Measurements from ENCODE around the gene TBRG4. TPM values are rescaled to one million over a fixed set of nuclear protein-coding genes. Genes with fewer than 3 reads are reported as not detected.
A peak's percentile ranks its signal among the peaks of the same experiment; 100 is the strongest.
"Not testable (repeated sequence)": the region's sequence is repeated elsewhere in the genome, so short reads cannot be mapped to it uniquely, and the experiment has no call there.

Gene TBRG4
- polyA plus RNA-seq, 3 donors from 2014 or later, result 39.5 to 56.9 (median 52.2) TPM

GRCh38 chr7:45119550-45119949 is 8.1 kb upstream of the TBRG4 start:
- peaks cover 0 to 1% (median under 1%) of the 10 kb centered on the region in 3 donors for H3K27me3 Mint-ChIP-seq (ENCODE audit: low read depth in 3 of 3)

DNA sequence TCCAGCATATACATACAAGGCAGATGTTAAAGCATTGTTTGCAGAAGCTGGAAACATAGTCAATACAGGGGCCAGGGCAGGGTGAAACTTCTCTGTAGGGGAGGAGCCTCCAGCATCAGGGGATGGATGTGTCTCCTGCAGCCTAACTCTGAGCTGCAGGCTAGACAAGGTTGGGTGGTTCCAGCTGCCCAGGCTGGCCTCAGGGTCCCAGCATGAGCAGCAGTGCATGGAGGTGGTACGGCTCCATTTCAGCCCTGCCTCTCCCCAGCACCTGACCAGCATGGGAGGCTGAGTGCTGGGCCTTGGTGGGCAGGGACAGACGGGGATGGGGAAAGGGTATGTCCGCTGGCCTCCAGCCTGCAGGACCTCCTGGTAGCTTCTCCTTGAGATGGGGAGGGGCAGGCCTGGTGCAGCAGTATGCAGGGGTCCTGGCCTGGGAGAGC is 7.4 kb upstream of the TBRG4 start:
- Mint-ChIP-seq H3K4me1 (peaks cover 30 to 36% of the 10 kb centered on the region in 2 donors), H3K4me3 (no peak overlapping the region), H3K27ac (peak overlapping the region in 3 of 6 donors; percentile 7 to 59 (median 47)), H3K9me3 (no peaks in the 10 kb centered on the region), H3K27me3 (ENCODE audit: low read depth in 3 of 3) (peaks cover 1 to 4% (median 3%) of the 10 kb centered on the region in 3 donors), H3K36me3 (no peaks in the 10 kb centered on the region)
- no peak for DNase-seq

More at GRCh38 chr7:45119550-45119949, 8.1 kb upstream of the TBRG4 start:
- Mint-ChIP-seq H3K36me3 (no peaks in the 10 kb centered on the region), H3K27ac (peak overlapping the region in 2 of 6 donors; percentile 17 to 21), H3K9me3 (no peaks in the 10 kb centered on the region), H3K4me1 (peaks cover 32 to 40% of the 10 kb centered on the region in 2 donors), H3K4me3 (no peak overlapping the region)
- DNase-seq, result no peak

DNA sequence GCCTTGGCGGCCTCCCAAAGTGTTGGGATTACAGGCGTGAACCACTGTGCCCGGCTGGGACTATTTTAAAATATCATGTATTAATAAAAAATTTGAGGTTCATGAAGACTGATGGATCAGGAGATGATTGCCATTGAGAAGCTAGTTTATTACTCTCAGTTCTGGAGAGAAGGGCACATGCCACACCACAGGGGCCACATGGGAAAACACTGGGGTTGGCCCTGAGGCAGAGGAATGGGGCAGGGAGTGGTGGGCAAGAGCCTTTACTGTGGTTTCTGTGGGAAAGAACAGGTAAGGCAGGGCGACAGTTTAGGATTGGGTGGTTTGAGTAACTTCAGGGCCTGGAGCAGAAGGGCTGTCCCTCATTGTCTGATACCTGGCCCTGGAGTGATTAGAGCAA is 6.8 kb upstream of the TBRG4 start:
- no peak for DNase-seq
- H3K27me3 Mint-ChIP-seq (ENCODE audit: low read depth in 3 of 3), result peaks cover 1 to 4% (median 3%) of the 10 kb centered on the region in 3 donors
- H3K9me3 Mint-ChIP-seq, result no peaks in the 10 kb centered on the region
- H3K4me1 Mint-ChIP-seq, result peaks cover 24 to 30% of the 10 kb centered on the region in 2 donors
- H3K36me3 Mint-ChIP-seq, result no peaks in the 10 kb centered on the region
- no peak overlapping the region for H3K4me3 Mint-ChIP-seq
- H3K27ac Mint-ChIP-seq, result peak overlapping the region in 1 of 6 donors; percentile 59

DNA sequence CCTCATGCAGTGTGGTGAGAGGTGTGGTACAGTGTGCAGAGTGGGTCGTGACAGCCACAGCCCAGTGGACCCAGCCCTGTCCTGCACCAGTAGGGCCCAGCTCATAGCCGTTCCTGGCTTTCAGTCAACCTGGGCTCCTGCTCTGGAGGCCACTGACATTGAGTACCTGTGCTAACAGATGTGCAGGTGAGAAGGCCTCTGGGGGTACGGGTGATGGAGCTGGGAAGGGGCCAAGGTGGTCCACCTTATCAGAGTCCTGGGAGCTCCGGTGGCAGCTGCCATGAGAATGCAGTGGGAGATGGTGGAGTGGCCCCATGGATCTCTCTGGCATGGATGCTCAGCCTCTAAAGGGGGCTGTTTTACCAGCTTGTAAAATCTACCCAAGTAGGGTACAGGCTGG is 6.1 kb upstream of the TBRG4 start:
- Mint-ChIP-seq H3K27me3 (ENCODE audit: low read depth in 3 of 3) (peaks cover 1 to 7% (median 4%) of the 10 kb centered on the region in 3 donors), H3K27ac (peak overlapping the region in 2 of 6 donors; percentile 26 to 49), H3K4me3 (no peak overlapping the region), H3K4me1 (peaks cover 24 to 29% of the 10 kb centered on the region in 2 donors), H3K36me3 (no peaks in the 10 kb centered on the region), H3K9me3 (no peaks in the 10 kb centered on the region)
- DNase-seq, result no peak

DNA sequence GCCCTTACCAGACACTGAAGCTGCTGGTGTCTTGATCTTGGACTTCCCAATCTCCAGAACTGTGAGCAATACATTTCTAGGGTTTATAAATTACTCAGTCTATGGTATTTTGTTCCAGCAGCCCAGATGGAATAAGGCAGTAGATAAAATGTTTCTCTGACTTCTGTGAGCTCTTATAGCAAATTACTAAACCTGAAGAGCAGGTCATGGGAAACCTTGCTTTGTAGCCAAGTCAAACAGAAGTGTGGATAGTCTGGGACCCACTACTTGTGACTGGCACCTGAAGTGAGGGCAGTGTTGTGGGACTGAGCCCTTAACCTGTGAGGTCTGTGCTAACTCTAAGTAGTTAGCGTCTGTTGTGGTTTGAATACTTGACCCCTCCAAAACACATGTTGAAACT is 4.6 kb upstream of the TBRG4 start:
- Mint-ChIP-seq H3K27ac (no peak overlapping the region), H3K27me3 (ENCODE audit: low read depth in 3 of 3) (peaks cover 8 to 20% (median 12%) of the 10 kb centered on the region in 3 donors), H3K4me1 (peaks cover 24 to 27% of the 10 kb centered on the region in 2 donors), H3K9me3 (no peaks in the 10 kb centered on the region), H3K36me3 (no peaks in the 10 kb centered on the region), H3K4me3 (no peak overlapping the region)
- DNase-seq, result no peak

GRCh38 chr7:45114926-45115325 is 3.4 kb upstream of the TBRG4 start:
- no peak overlapping the region for H3K4me3 Mint-ChIP-seq
- H3K9me3 Mint-ChIP-seq, result no peaks in the 10 kb centered on the region
- H3K36me3 Mint-ChIP-seq, result no peaks in the 10 kb centered on the region
- DNase-seq, result no peak
- H3K4me1 Mint-ChIP-seq, result peaks cover 33% of the 10 kb centered on the region in 2 donors
- peaks cover 8 to 25% (median 19%) of the 10 kb centered on the region in 3 donors for H3K27me3 Mint-ChIP-seq (ENCODE audit: low read depth in 3 of 3)
- H3K27ac Mint-ChIP-seq, result peak overlapping the region in 1 of 6 donors; percentile 57

DNA sequence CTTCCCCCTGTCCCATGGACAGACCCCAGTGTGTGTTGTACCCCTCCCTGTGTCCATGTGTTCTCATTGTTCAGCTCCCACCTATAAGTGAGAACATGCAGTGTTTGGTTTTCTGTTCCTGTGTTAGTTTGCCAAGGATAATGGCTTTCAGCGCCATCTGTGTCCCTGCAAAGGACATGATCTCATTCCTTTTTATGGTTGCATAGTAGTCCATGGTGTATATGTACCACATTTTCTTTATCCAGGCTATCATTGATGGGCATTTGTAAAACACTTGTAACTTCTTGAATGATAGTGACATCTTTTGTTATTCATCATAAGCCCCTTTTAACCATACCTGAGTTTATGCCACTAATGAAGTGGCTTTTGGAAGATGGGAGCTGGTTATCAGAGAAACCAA is 2.8 kb upstream of the TBRG4 start:
- not testable (repeated sequence) for H3K36me3 Mint-ChIP-seq, H3K9me3 Mint-ChIP-seq, DNase-seq
- Mint-ChIP-seq H3K27ac (peak overlapping the region in 4 of 6 donors; percentile 4 to 88 (median 44)), H3K27me3 (ENCODE audit: low read depth in 3 of 3) (peaks cover 8 to 25% (median 19%) of the 10 kb centered on the region in 3 donors), H3K4me3 (peak overlapping the region in 1 of 5 donors; percentile 18), H3K4me1 (peaks cover 31 to 36% of the 10 kb centered on the region in 2 donors)

DNA sequence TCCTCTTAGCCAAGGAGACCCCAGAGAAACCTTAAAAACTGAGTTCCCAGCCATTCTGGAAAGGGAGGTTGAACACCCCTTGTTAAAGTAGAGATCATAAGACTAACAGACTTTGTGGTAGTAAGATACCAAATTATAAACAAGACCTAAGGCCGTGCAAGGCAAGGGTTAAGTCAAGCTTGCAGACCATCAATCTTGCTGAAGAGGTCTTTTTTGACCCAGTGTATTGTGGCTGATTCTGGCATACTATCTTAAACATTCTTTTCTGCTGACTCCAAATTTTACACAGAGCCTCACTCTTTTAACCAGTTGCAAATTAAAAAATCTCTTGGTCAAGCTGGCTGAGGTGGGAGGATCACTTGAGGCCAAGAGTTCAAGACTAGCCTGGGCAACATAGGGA is 1.2 kb upstream of the TBRG4 start:
- peaks cover 42 to 49% of the 10 kb centered on the region in 2 donors for H3K4me1 Mint-ChIP-seq
- H3K36me3 Mint-ChIP-seq, result peaks cover under 1 to 6% (median 4%) of the 10 kb centered on the region in 3 donors
- no peak for DNase-seq
- H3K27me3 Mint-ChIP-seq (ENCODE audit: low read depth in 3 of 3), result peaks cover 10 to 24% (median 19%) of the 10 kb centered on the region in 3 donors
- H3K4me3 Mint-ChIP-seq, result peak overlapping the region; percentile 92 to 97 (median 96)
- H3K27ac Mint-ChIP-seq, result peak overlapping the region; percentile 95 to 99 (median 99)
- H3K9me3 Mint-ChIP-seq, result no peaks in the 10 kb centered on the region

DNA sequence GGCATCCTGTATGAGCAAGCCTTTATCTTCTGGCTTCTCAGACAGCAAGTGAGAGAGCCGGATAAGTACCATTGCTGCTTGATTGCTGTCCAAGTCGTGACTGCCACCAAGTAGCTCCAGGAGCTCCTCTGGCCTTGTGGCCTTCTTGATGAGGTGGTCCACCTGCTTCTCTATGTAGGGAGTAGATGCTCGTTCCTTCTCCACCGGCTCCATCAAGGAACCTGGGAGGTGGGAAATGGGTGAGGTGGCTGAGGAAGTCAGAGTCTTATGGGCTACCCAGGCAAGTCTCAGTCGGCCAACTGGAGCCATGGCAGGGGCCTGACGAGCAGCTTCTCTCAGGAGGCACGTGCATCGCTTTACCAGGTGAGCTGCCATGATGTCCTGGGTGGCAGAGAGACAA is 2.6 kb downstream of the TBRG4 start:
- H3K27me3 Mint-ChIP-seq (ENCODE audit: low read depth in 3 of 3), result peaks cover 8 to 22% (median 15%) of the 10 kb centered on the region in 3 donors
- peaks cover 4 to 17% (median 5%) of the 10 kb centered on the region in 3 donors for H3K36me3 Mint-ChIP-seq
- H3K4me3 Mint-ChIP-seq, result no peak overlapping the region
- H3K27ac Mint-ChIP-seq, result peak overlapping the region in 5 of 6 donors; percentile 20 to 79 (median 67)
- peaks cover 50 to 56% of the 10 kb centered on the region in 2 donors for H3K4me1 Mint-ChIP-seq
- DNase-seq, result no peak
- H3K9me3 Mint-ChIP-seq, result no peaks in the 10 kb centered on the region

GRCh38 chr7:45107356-45107755 is 4.1 kb downstream of the TBRG4 start:
- Mint-ChIP-seq H3K27me3 (ENCODE audit: low read depth in 3 of 3) (peaks cover 8 to 16% (median 15%) of the 10 kb centered on the region in 3 donors), H3K4me3 (no peak overlapping the region), H3K36me3 (peaks cover 4 to 22% (median 10%) of the 10 kb centered on the region in 3 donors), H3K27ac (peak overlapping the region in 5 of 6 donors; percentile 12 to 81 (median 58)), H3K9me3 (no peaks in the 10 kb centered on the region), H3K4me1 (peaks cover 42 to 51% of the 10 kb centered on the region in 2 donors)
- no peak for DNase-seq

- no peak overlapping the region for H3K4me3 Mint-ChIP-seq
- DNase-seq, result no peak
- H3K4me1 Mint-ChIP-seq, result peaks cover 37 to 45% of the 10 kb centered on the region in 2 donors
- H3K9me3 Mint-ChIP-seq, result no peaks in the 10 kb centered on the region
- peaks cover 4 to 22% (median 10%) of the 10 kb centered on the region in 3 donors for H3K36me3 Mint-ChIP-seq
- H3K27me3 Mint-ChIP-seq (ENCODE audit: low read depth in 3 of 3), result peaks cover 6 to 14% (median 13%) of the 10 kb centered on the region in 3 donors
- H3K27ac Mint-ChIP-seq, result no peak overlapping the region
These were observed 4.7 kb downstream of the TBRG4 start for GRCh38 chr7:45106820-45107219.

DNA sequence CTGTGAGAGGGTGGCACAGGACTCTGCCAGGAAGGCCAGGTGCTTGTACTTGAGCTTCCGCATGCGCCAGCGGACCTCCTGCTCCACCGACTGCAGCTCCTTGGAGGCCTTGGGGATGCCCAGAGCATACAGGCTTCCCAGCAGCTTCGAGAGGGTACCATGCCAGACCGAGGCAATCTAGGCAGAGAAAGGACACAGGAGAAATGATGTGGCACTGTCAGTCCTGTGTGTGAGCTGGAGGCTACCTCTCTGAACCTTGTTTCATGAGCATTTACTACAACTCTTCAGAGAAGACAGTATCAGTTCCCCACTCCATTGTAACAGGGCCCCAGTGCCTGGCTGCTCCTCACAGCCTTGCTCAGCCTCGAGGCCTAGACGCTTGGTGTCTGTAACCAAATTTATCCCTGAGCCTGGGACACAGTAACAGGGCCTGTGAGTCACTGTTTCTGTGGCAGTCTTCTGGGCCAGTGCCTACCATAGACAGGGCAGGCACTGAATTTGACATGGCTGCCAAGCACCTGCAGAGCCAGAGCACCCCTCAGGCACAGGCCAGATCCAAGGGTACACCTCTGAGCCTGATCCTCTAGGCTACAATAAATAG is 5.8 kb downstream of the TBRG4 start:
- Mint-ChIP-seq H3K27ac (no peak overlapping the region), H3K4me1 (peaks cover 27 to 34% of the 10 kb centered on the region in 2 donors), H3K9me3 (no peaks in the 10 kb centered on the region), H3K36me3 (peaks cover 8 to 27% (median 10%) of the 10 kb centered on the region in 3 donors), H3K27me3 (ENCODE audit: low read depth in 3 of 3) (peaks cover 1 to 3% (median 2%) of the 10 kb centered on the region in 3 donors), H3K4me3 (no peak overlapping the region)
- DNase-seq, result no peak

DNA sequence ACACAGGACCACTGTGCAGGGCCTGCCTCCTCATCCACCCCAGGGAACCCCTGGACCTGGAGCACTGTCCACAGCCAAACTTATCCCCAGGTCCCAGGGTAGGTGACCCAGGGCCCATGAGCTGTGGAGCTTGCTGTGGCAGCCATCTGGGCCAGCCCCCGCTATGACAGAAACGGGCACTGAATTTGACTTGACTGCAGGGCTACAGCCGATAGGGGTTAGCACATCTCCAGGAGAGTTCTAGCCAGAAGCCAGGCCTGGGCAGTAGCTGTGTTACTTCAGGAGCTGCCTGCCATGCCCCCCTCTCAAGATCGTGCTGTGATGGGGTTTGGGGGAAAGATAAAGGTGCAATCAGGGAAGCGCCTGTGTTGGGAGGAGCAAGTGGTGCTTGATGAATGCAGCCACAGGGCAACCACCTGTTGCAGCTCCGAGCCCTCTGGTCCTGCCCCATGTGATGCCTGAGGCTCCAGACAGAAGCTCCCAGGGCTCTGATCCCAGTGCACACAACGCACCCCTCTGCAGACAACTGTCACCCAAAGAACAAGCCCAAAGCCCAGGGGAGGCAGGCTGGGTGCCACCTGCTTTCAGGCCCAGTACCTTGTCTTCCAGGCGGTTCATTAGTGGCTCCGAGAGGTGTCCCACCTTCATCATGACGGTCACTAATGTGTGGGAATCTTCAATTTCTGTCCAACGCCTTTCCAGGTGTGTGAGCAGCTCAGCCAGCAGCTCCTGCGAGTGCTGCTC is 6.5 kb downstream of the TBRG4 start:
- no peak overlapping the region for H3K4me3 Mint-ChIP-seq
- no peak for DNase-seq
- peaks cover 8 to 30% (median 10%) of the 10 kb centered on the region in 3 donors for H3K36me3 Mint-ChIP-seq
- H3K4me1 Mint-ChIP-seq, result peaks cover 21 to 27% of the 10 kb centered on the region in 2 donors
- H3K27me3 Mint-ChIP-seq (ENCODE audit: low read depth in 3 of 3), result peaks cover 0 to 2% (median 0%) of the 10 kb centered on the region in 3 donors
- H3K9me3 Mint-ChIP-seq, result no peaks in the 10 kb centered on the region
- H3K27ac Mint-ChIP-seq, result no peak overlapping the region
